Measurements from ENCODE around the gene MAP4K3. TPM values are rescaled to one million over a fixed set of nuclear protein-coding genes. Genes with fewer than 3 reads are reported as not detected.

The MAP4K3 gene
- total and polyA plus RNA-seq, 2 of the 8 experiments (the other 6 are each of a cell fraction or from before 2014, with no cell fraction given), result 11.4 to 63.0 TPM

GRCh38 chr2:39390216-39390615 lies 46.9 kb downstream of the MAP4K3 start:
- Histone ChIP-seq H2BK15ac (ENCODE audit: low read length) (no peak overlapping the region), H2BK5ac (ENCODE audit: low read depth, low read length) (no peak overlapping the region), H3K27me3 (replicated peaks in 1 of 4; ENCODE audit: control insufficient read depth in 3 of 4, extremely low read depth in 1 of 4, insufficient read depth in 3 of 4, low read length in 3 of 4) (no peaks in the 10 kb centered on the region), H3K23me2 (ENCODE audit: low read depth, low read length) (no peaks in the 10 kb centered on the region), H2BK120ac (replicated peaks; ENCODE audit: low read depth, low read length) (no peak overlapping the region), H3K79me1 (ENCODE audit: low read depth, low read length) (peaks cover 2% of the 10 kb centered on the region; the same call in 1 of the 2 replicates), H3K36me3 (ENCODE audit: control insufficient read depth in 2 of 4, insufficient read depth in 4 of 4, low read length in 3 of 4) (no peaks in the 10 kb centered on the region; a peak in 1 of 8 replicates), H3K4me3 (ENCODE audit: extremely low read depth in 1 of 4, insufficient read depth in 2 of 4, low read depth in 3 of 4, low read length in 4 of 4) (no peak overlapping the region), H3K27ac (ENCODE audit: low read depth, low read length) (no peak overlapping the region), H2BK12ac (ENCODE audit: low read depth, low read length) (no peak overlapping the region), H3K18ac (ENCODE audit: extremely low read depth, low read length) (no peak overlapping the region), H3K14ac (ENCODE audit: insufficient read length) (no peak overlapping the region), H3K79me2 (ENCODE audit: control insufficient read depth in 1 of 2, insufficient read depth in 2 of 2, low read length in 2 of 2) (peaks cover 3 to 90% of the 10 kb centered on the region in 2 experiments; a peak in 3 of 4 replicates), H3K4me2 (ENCODE audit: insufficient read depth in 1 of 2, low read depth in 2 of 2, low read length in 2 of 2) (no peak overlapping the region), H4K91ac (replicated peaks; ENCODE audit: insufficient read length, low read length) (no peak overlapping the region), H4K8ac (ENCODE audit: extremely low read depth, insufficient read depth, low read length) (no peak overlapping the region), H3K23ac (ENCODE audit: insufficient read length) (no peak overlapping the region), H3K4ac (replicated peaks; ENCODE audit: insufficient read length, low read depth, low read length) (no peak overlapping the region), H3K9ac (replicated peaks in 1 of 4; ENCODE audit: extremely low read depth in 1 of 4, low read depth in 3 of 4, low read length in 3 of 4) (no peak overlapping the region), H3K4me1 (replicated peaks in 1 of 4; ENCODE audit: control insufficient read depth in 3 of 4, insufficient read depth in 4 of 4, low read length in 3 of 4) (peaks cover 2 to 3% (median 3%) of the 10 kb centered on the region in 4 experiments; a peak in 3 of 7 replicates), H2BK20ac (ENCODE audit: low read length) (no peak overlapping the region), H2AFZ (ENCODE audit: low read length) (no peak overlapping the region), H3K56ac (replicated peaks; ENCODE audit: insufficient read length, low read depth, low read length) (no peak overlapping the region), H4K20me1 (replicated peaks in 1 of 2; ENCODE audit: control insufficient read depth in 1 of 2, insufficient read depth in 2 of 2, low read length in 2 of 2) (no peaks in the 10 kb centered on the region), H2AK5ac (ENCODE audit: low read depth, low read length) (no peak overlapping the region), H4K5ac (ENCODE audit: insufficient read length, low read depth, low read length) (no peak overlapping the region), H3K9me3 (ENCODE audit: insufficient read depth in 2 of 2, low read depth in 1 of 2, low read length in 1 of 2) (no peaks in the 10 kb centered on the region)
- CTCF ChIA-PET (ENCODE audit: partially characterized antibody), result no interaction called here
- DNase-seq (ENCODE audit: low read depth in 1 of 2, low spot score in 2 of 2) (no peak), FAIRE-seq (no peak)
- 77% methylated on average over 4 of the region's 4 CpGs; no CpG with 5 or more reads in 1 of the 2 experiments for WGBS, 2 experiments (ENCODE audit: extremely low coverage in 1 of 2, insufficient coverage in 1 of 2, insufficient read length in 1 of 2, insufficient replicate concordance in 2 of 2, low coverage in 1 of 2, low lambda C conversion rate in 2 of 2, missing lambda C conversion rate in 1 of 2)
- POLR2A ChIA-PET (ENCODE audit: partially characterized antibody), result no interaction called here
- TF ChIP-seq SAP30 (IDR thresholded peaks at IDR 0.05; ENCODE audit: insufficient read depth, insufficient replicate concordance, low read length), result no peak
